HepG2 (cell line): ENCODE results near the gene MYBPC2. TPM values are rescaled to one million over a fixed set of nuclear protein-coding genes. Genes with fewer than 3 reads are reported as not detected.

Experiments
- ATAC-seq: fragments of 200-7000 bp; cut with Tn5 transposase; 3 replicates; pipeline ENCODE4 v1.9.1; 2020; ENCODE audit warnings: mild to moderate bottlenecking, moderate library complexity
- BruUV-seq: library from RNA; stranded (reverse); fragments of 400-500 nt; replicated peaks from 2 replicates; lab custom pipeline; 2021; lab: Mats Ljungman, UMichigan
- CTCF ChIA-PET: fragments of 300-600 bp; formaldehyde crosslinking; extraction: SDS; loops from one replicate; lab custom pipeline; 2021; ENCODE audit warnings: low total read pairs, inconsistent platforms, low intra/inter-chr PET ratio; lab: Yijun Ruan, JAX
- POLR2A ChIA-PET: fragments of 350-600 bp; sonication (Branson Sonifier 250); formaldehyde crosslinking; loops from one replicate; lab custom pipeline; 2020; ENCODE audit warnings: antibody characterized with exemption, inconsistent platforms; lab: Yijun Ruan, JAX
- DNase-seq: peaks from one replicate; pipeline ENCODE4 v3.0.0-alpha.2; 2015; ENCODE audit warnings: low spot score
- FAIRE-seq: peaks from 3 replicates; lab custom pipeline; 2011; peaks lifted over from hg19 to GRCh38; lab: Jason Lieb, UNC
- H2AFZ ChIP-seq: one replicate; pipeline ENCODE4 v1.6.1; 2011; ENCODE audit warnings: low read length, inconsistent platforms
- H3K27ac ChIP-seq: fragments of 300-600 bp; 3 replicates; pipeline ENCODE4 v1.8.0; 2011; ENCODE audit warnings: mixed run types, mild to moderate bottlenecking, mixed read lengths, low read length, inconsistent platforms; ENCODE audit not compliant: insufficient read depth; ENCODE audit errors: extremely low read length
- H3K27me3 ChIP-seq, 2 experiments: fragments of 200-600 bp in 1 of 2; 2 replicates in 1 of 2; 3 replicates in 1 of 2; pipeline versions ENCODE4 v1.6.0 to v1.8.0; 2011; ENCODE audit warnings: low read length in 2 of 2, mild to moderate bottlenecking in 2 of 2, moderate library complexity in 2 of 2, inconsistent platforms in 1 of 2; ENCODE audit not compliant: insufficient read depth in 2 of 2, control insufficient read depth in 1 of 2
- H3K36me3 ChIP-seq, 2 experiments: fragments of 200-600 bp in 1 of 2; replicated peaks in 1 of 2; 2 replicates in 1 of 2; 3 replicates in 1 of 2; pipeline versions ENCODE4 v1.5.1 to v1.8.0; 2011; ENCODE audit warnings: low read length in 2 of 2, inconsistent platforms in 1 of 2; ENCODE audit not compliant: insufficient read depth in 2 of 2, control insufficient read depth in 1 of 2
- H3K4me1 ChIP-seq: 2 replicates; pipeline ENCODE4 v1.5.1; 2012; ENCODE audit warnings: low read length, inconsistent platforms; ENCODE audit not compliant: insufficient read depth
- H3K4me2 ChIP-seq: 2 replicates; pipeline ENCODE4 v1.6.0; 2011; ENCODE audit warnings: low read depth, low read length, inconsistent platforms
- H3K4me3 ChIP-seq, 3 experiments: fragments of 200-600 bp in 1 of 3; sonication (generic), shearing (Covaris generic) in 1 of 3; replicated peaks in 1 of 3; 2 replicates each; pipeline ENCODE4 v1.5.1; 2011 to 2016; ENCODE audit warnings: low read length in 3 of 3, inconsistent platforms in 2 of 3, low read depth in 2 of 3, mild to moderate bottlenecking in 2 of 3, control low read depth in 1 of 3, mixed read lengths in 1 of 3; ENCODE audit not compliant: insufficient read depth in 1 of 3
- H3K79me2 ChIP-seq: one replicate; pipeline ENCODE4 v1.6.1; 2011; ENCODE audit warnings: low read length, inconsistent platforms; ENCODE audit not compliant: insufficient read depth
- H3K9ac ChIP-seq: 2 replicates; pipeline ENCODE4 v1.6.0; 2011; ENCODE audit warnings: mild to moderate bottlenecking, low read depth, low read length, inconsistent platforms; ENCODE audit not compliant: insufficient read depth
- H3K9me3 ChIP-seq: 2 replicates; pipeline ENCODE4 v1.5.1; 2012; ENCODE audit warnings: mild to moderate bottlenecking, low read length
- H4K20me1 ChIP-seq: 2 replicates; pipeline ENCODE4 v1.6.0; 2011; ENCODE audit warnings: inconsistent platforms, mild to moderate bottlenecking, low read length, moderate library complexity; ENCODE audit not compliant: insufficient read depth
- HOXA9 ChIP-seq: sonication (generic); formaldehyde crosslinking; IDR thresholded peaks from 2 replicates; pipeline ENCODE4 v1.8.1; 2022; ENCODE audit warnings: missing genetic modification reagents, mild to moderate bottlenecking, moderate library complexity, borderline replicate concordance
- KLF11 ChIP-seq: IDR thresholded peaks from 2 replicates; pipeline ENCODE4 v1.6.1; 2016; ENCODE audit warnings: missing compliant biosample characterization
- KLF12 ChIP-seq: sonication (generic); formaldehyde crosslinking; IDR thresholded peaks from 2 replicates; pipeline ENCODE4 v1.4.0; 2020; ENCODE audit warnings: missing genetic modification reagents, borderline replicate concordance
- NCOA2 ChIP-seq: sonication (generic); formaldehyde crosslinking; IDR thresholded peaks from 2 replicates; pipeline ENCODE4 v1.8.0; 2022; ENCODE audit warnings: inconsistent platforms
- PITX1 ChIP-seq: sonication (generic); formaldehyde crosslinking; IDR thresholded peaks from 2 replicates; pipeline ENCODE4 v1.5.1; 2020; ENCODE audit warnings: mild to moderate bottlenecking, missing genetic modification reagents
- ZKSCAN8 ChIP-seq: IDR thresholded peaks from 2 replicates; pipeline ENCODE4 v1.6.1; 2016; ENCODE audit warnings: borderline replicate concordance, missing genetic modification reagents, missing compliant biosample characterization
- ZNF263 ChIP-seq: sonication (generic); formaldehyde crosslinking; IDR thresholded peaks from 2 replicates; pipeline ENCODE4 v1.4.0; 2020; ENCODE audit warnings: missing genetic modification reagents
- ZNF329 ChIP-seq: sonication (generic); formaldehyde crosslinking; IDR thresholded peaks from 2 replicates; pipeline ENCODE4 v1.9.0; 2021; ENCODE audit warnings: low read depth, mild to moderate bottlenecking, missing genetic modification reagents
- ZNF530 ChIP-seq: sonication (generic); formaldehyde crosslinking; IDR thresholded peaks from 2 replicates; pipeline ENCODE4 v1.5.0; 2020; ENCODE audit warnings: low read depth, mild to moderate bottlenecking, missing genetic modification reagents
- WGBS: methylation state at CpG from one replicate; pipeline ENCODE4 v1.1.6; 2017; ENCODE audit warnings: low lambda C conversion rate; 5-methylcytosine and 5-hydroxymethylcytosine counted together
- in situ Hi-C: cut with HindIII; loops from 2 replicates; pipeline ENCODE4 v1.10.0; 2017; ENCODE audit warnings: low pct_unique_long_range_greater_than_20kb; ENCODE audit not compliant: extremely low pct_ligation_motif_present
- intact Hi-C: fragments of 100-400 bp; cut with micrococcal nuclease; formaldehyde crosslinking; loops from one replicate; pipeline ENCODE4 v1.10.0; 2022; ENCODE audit not compliant: unreplicated experiment
- polyA plus RNA-seq, 8 experiments: library from polyadenylated mRNA; depleted of rRNA in 3 of 8; stranded (reverse) in 7 of 8; unstranded in 1 of 8; fragments of >200 nt; fragmentation: Illumina TruSeq in 4 of 8; extraction: Trizol in 4 of 8; gene quantifications; 2 replicates each; pipeline versions ENCODE4 v1.2.1 to v1.2.3, GENCODE V29; 2011 to 2016; ENCODE audit warnings: low read depth in 4 of 8, missing spikeins in 1 of 8, mixed read lengths in 1 of 8; ENCODE audit not compliant: insufficient read depth in 1 of 8
- total RNA-seq, 5 experiments: library from RNA; depleted of rRNA; stranded (reverse); fragments of >200 nt; fragmentation: Illumina TruSeq; extraction: Trizol; gene quantifications; 2 replicates each; pipeline ENCODE4 v1.2.3, GENCODE V29; 2016; ENCODE audit warnings: low read depth in 1 of 5

MYBPC2 gene
- total and polyA plus RNA-seq, 2 of the 13 experiments (the other 11 are each of a cell fraction or from before 2014, with no cell fraction given), result not detected

DNA sequence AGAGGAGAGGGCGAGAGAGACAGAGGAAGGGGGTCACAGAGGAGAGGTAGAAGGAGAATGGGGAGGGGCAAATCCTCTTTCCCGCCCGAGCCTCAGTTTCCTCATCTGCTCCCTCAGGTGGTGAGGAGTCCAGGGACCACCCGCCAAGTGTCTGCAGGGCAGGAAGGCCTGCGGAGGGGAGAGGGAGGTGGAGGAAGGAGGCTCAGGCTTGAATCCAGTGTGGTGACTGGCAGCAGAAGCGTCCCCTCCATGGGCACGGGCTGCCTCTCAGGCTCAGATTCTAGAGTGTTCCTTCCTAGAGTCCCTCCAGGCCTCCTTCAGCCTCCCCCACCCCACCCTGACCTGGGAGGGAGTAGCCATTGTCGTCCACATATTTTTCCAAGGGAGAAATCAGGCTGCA lies 60.5 kb downstream of the MYBPC2 start (continued):
- TF ChIP-seq KLF11 (CRISPR knock-in tag), result no peak
- TF ChIP-seq ZNF530 (CRISPR knock-in tag), result no peak
- TF ChIP-seq, all 625 proteins: peak for 0

DNA sequence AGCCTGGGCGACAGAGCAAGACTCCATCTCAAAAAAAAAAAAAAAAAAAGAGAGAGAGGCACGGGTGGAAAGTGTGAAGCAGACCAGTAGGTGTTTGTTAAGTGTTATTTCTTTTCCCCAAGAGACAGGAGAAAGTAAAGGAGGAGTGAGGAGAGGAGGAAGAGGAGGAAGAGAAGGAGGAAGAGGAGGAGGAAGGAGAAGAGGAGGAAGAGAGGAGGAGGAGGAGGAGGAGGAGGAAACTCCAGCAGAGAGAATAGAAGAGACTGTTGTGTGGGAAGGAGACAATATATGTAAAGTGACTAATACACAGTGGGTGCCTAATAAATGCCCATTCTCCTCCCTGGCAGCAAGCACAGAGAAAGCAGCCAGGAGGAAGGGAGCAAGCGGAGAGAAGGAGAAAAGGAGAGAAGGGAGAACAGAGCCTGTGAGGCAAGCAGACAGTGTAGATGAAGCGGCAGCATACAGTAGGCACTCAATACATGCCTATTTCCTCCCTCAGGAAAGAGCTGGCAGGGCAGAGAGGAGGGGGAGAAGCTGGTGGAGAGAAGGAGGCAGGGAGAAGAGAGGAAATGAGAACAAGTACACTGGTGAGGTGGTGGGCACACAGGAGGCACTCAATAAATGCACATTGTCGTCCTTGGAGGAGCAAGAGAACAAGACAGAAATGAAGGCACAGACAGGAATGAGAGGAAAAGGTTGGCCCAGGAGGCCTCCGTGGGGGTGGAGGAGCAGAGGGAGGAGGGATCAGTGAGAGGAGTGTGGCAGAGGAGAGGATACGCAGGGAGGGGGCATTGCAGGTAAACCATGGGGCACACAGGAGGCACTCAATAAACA lies 61.7 kb downstream of the MYBPC2 start:
- no peaks in the 10 kb centered on the region for H3K9me3 ChIP-seq
- intact Hi-C loops, result no loop called here
- no peak for DNase-seq
- peaks cover 11% of the 10 kb centered on the region for H3K4me1 ChIP-seq
- TF ChIP-seq ZNF329 (CRISPR knock-in tag), result no peak
- no peak for TF ChIP-seq PITX1
- no peak for TF ChIP-seq KLF12
- TF ChIP-seq ZNF263, result 0 out of 2 replicates have a peak, but pooled peaks have one; percentile 41
- no peak for TF ChIP-seq HOXA9 (CRISPR knock-in tag)
- no peak for TF ChIP-seq NCOA2
- peak; percentile 52; the same call in 1 of the 2 replicates for TF ChIP-seq ZKSCAN8 (CRISPR knock-in tag)
- TF ChIP-seq, all 625 proteins: peak for 2
- H4K20me1 ChIP-seq, result no peaks in the 10 kb centered on the region
- no peak overlapping the region for H3K9ac ChIP-seq
- no peaks in the 10 kb centered on the region for H3K79me2 ChIP-seq
- POLR2A ChIA-PET, result no interaction called here
- H3K27me3 ChIP-seq, result peaks cover 3 to 27% of the 10 kb centered on the region in 2 experiments; a peak in 3 of 5 replicates
- ATAC-seq, result no peak
- in situ Hi-C loops, result no loop called here
- no peaks in the 10 kb centered on the region for H3K36me3 ChIP-seq
- no peak overlapping the region for H2AFZ ChIP-seq
- no peak overlapping the region for H3K27ac ChIP-seq
- no TSS peak for BruUV-seq
- H3K4me3 ChIP-seq, result no peak overlapping the region
- no peak overlapping the region for H3K4me2 ChIP-seq
- 28% methylated on average over 7 of the region's 7 CpGs for WGBS
- FAIRE-seq, result no peak
- CTCF ChIA-PET, result no interaction called here
